HepG2 (cell line): ENCODE data around the gene OR10V1. TPM values are rescaled to one million over a fixed set of nuclear protein-coding genes. Genes with fewer than 3 reads are reported as not detected.
A peak's percentile ranks its signal among the peaks of the same experiment; 100 is the strongest.
"Not testable (repeated sequence)": the region's sequence is repeated elsewhere in the genome, so short reads cannot be mapped to it uniquely, and the experiment has no call there.

Source experiments
- ATAC-seq: fragments of 200-7000 bp; cut with Tn5 transposase; 3 replicates; pipeline ENCODE4 v1.9.1; 2020; ENCODE audit warnings: mild to moderate bottlenecking, moderate library complexity
- BruUV-seq: library from RNA; stranded (reverse); fragments of 400-500 nt; replicated peaks from 2 replicates; lab custom pipeline; 2021; lab: Mats Ljungman, UMichigan
- CTCF ChIA-PET: fragments of 300-600 bp; formaldehyde crosslinking; extraction: SDS; loops from one replicate; lab custom pipeline; 2021; ENCODE audit warnings: low total read pairs, inconsistent platforms, low intra/inter-chr PET ratio; lab: Yijun Ruan, JAX
- POLR2A ChIA-PET: fragments of 350-600 bp; sonication (Branson Sonifier 250); formaldehyde crosslinking; loops from one replicate; lab custom pipeline; 2020; ENCODE audit warnings: antibody characterized with exemption, inconsistent platforms; lab: Yijun Ruan, JAX
- DNase-seq: peaks from one replicate; pipeline ENCODE4 v3.0.0-alpha.2; 2015; ENCODE audit warnings: low spot score
- FAIRE-seq: peaks from 3 replicates; lab custom pipeline; 2011; peaks lifted over from hg19 to GRCh38; lab: Jason Lieb, UNC
- H2AFZ ChIP-seq: one replicate; pipeline ENCODE4 v1.6.1; 2011; ENCODE audit warnings: low read length, inconsistent platforms
- H3K27ac ChIP-seq: fragments of 300-600 bp; 3 replicates; pipeline ENCODE4 v1.8.0; 2011; ENCODE audit warnings: mixed run types, mild to moderate bottlenecking, mixed read lengths, low read length, inconsistent platforms; ENCODE audit not compliant: insufficient read depth; ENCODE audit errors: extremely low read length
- H3K27me3 ChIP-seq, 2 experiments: fragments of 200-600 bp in 1 of 2; 2 replicates in 1 of 2; 3 replicates in 1 of 2; pipeline versions ENCODE4 v1.6.0 to v1.8.0; 2011; ENCODE audit warnings: low read length in 2 of 2, mild to moderate bottlenecking in 2 of 2, moderate library complexity in 2 of 2, inconsistent platforms in 1 of 2; ENCODE audit not compliant: insufficient read depth in 2 of 2, control insufficient read depth in 1 of 2
- H3K36me3 ChIP-seq, 2 experiments: fragments of 200-600 bp in 1 of 2; replicated peaks in 1 of 2; 2 replicates in 1 of 2; 3 replicates in 1 of 2; pipeline versions ENCODE4 v1.5.1 to v1.8.0; 2011; ENCODE audit warnings: low read length in 2 of 2, inconsistent platforms in 1 of 2; ENCODE audit not compliant: insufficient read depth in 2 of 2, control insufficient read depth in 1 of 2
- H3K4me1 ChIP-seq: 2 replicates; pipeline ENCODE4 v1.5.1; 2012; ENCODE audit warnings: low read length, inconsistent platforms; ENCODE audit not compliant: insufficient read depth
- H3K4me2 ChIP-seq: 2 replicates; pipeline ENCODE4 v1.6.0; 2011; ENCODE audit warnings: low read depth, low read length, inconsistent platforms
- H3K4me3 ChIP-seq, 3 experiments: fragments of 200-600 bp in 1 of 3; sonication (generic), shearing (Covaris generic) in 1 of 3; replicated peaks in 1 of 3; 2 replicates each; pipeline ENCODE4 v1.5.1; 2011 to 2016; ENCODE audit warnings: low read length in 3 of 3, inconsistent platforms in 2 of 3, low read depth in 2 of 3, mild to moderate bottlenecking in 2 of 3, control low read depth in 1 of 3, mixed read lengths in 1 of 3; ENCODE audit not compliant: insufficient read depth in 1 of 3
- H3K79me2 ChIP-seq: one replicate; pipeline ENCODE4 v1.6.1; 2011; ENCODE audit warnings: low read length, inconsistent platforms; ENCODE audit not compliant: insufficient read depth
- H3K9ac ChIP-seq: 2 replicates; pipeline ENCODE4 v1.6.0; 2011; ENCODE audit warnings: mild to moderate bottlenecking, low read depth, low read length, inconsistent platforms; ENCODE audit not compliant: insufficient read depth
- H3K9me3 ChIP-seq: 2 replicates; pipeline ENCODE4 v1.5.1; 2012; ENCODE audit warnings: mild to moderate bottlenecking, low read length
- H4K20me1 ChIP-seq: 2 replicates; pipeline ENCODE4 v1.6.0; 2011; ENCODE audit warnings: inconsistent platforms, mild to moderate bottlenecking, low read length, moderate library complexity; ENCODE audit not compliant: insufficient read depth
- GATAD2A ChIP-seq: IDR thresholded peaks from 2 replicates; pipeline ENCODE4 v1.6.1; 2016
- KAT8 ChIP-seq: IDR thresholded peaks from 2 replicates; pipeline ENCODE4 v1.6.1; 2016; ENCODE audit warnings: missing genetic modification reagents, missing compliant biosample characterization
- NCOR1 ChIP-seq: fragments of 200-600 bp; sonication (generic); IDR thresholded peaks from 2 replicates; pipeline ENCODE4 v1.7.0; 2017; ENCODE audit warnings: antibody characterized with exemption, low read length, borderline replicate concordance
- PPARG ChIP-seq: conservative IDR thresholded peaks from 2 replicates; pipeline ENCODE4 v1.6.1; 2016; ENCODE audit warnings: missing biosample characterization, missing genetic modification reagents
- RXRB ChIP-seq: IDR thresholded peaks from 2 replicates; pipeline ENCODE4 v1.6.1; 2016; ENCODE audit warnings: borderline replicate concordance, missing genetic modification reagents, missing compliant biosample characterization
- TCF7 ChIP-seq: sonication (generic); IDR thresholded peaks from 2 replicates; pipeline ENCODE4 v1.6.1; 2016; ENCODE audit warnings: antibody characterized with exemption, low read depth
- THRA ChIP-seq: sonication (generic); formaldehyde crosslinking; IDR thresholded peaks from 2 replicates; pipeline ENCODE4 v1.4.0; 2020; ENCODE audit warnings: missing genetic modification reagents, borderline replicate concordance
- YEATS2 ChIP-seq: sonication (generic); formaldehyde crosslinking; IDR thresholded peaks from 2 replicates; pipeline ENCODE4 v1.4.0; 2020; ENCODE audit warnings: missing genetic modification reagents, borderline replicate concordance
- WGBS: methylation state at CpG from one replicate; pipeline ENCODE4 v1.1.6; 2017; ENCODE audit warnings: low lambda C conversion rate; 5-methylcytosine and 5-hydroxymethylcytosine counted together
- in situ Hi-C: cut with HindIII; loops from 2 replicates; pipeline ENCODE4 v1.10.0; 2017; ENCODE audit warnings: low pct_unique_long_range_greater_than_20kb; ENCODE audit not compliant: extremely low pct_ligation_motif_present
- intact Hi-C: fragments of 100-400 bp; cut with micrococcal nuclease; formaldehyde crosslinking; loops from one replicate; pipeline ENCODE4 v1.10.0; 2022; ENCODE audit not compliant: unreplicated experiment
- polyA plus RNA-seq, 8 experiments: library from polyadenylated mRNA; depleted of rRNA in 3 of 8; stranded (reverse) in 7 of 8; unstranded in 1 of 8; fragments of >200 nt; fragmentation: Illumina TruSeq in 4 of 8; extraction: Trizol in 4 of 8; gene quantifications; 2 replicates each; pipeline versions ENCODE4 v1.2.1 to v1.2.3, GENCODE V29; 2011 to 2016; ENCODE audit warnings: low read depth in 4 of 8, missing spikeins in 1 of 8, mixed read lengths in 1 of 8; ENCODE audit not compliant: insufficient read depth in 1 of 8
- total RNA-seq, 5 experiments: library from RNA; depleted of rRNA; stranded (reverse); fragments of >200 nt; fragmentation: Illumina TruSeq; extraction: Trizol; gene quantifications; 2 replicates each; pipeline ENCODE4 v1.2.3, GENCODE V29; 2016; ENCODE audit warnings: low read depth in 1 of 5
- TF ChIP-seq, protein P1 (sequence below), 2 experiments: sonication (generic) in 1 of 2; formaldehyde crosslinking in 1 of 2; IDR thresholded peaks; 2 replicates each; pipeline versions ENCODE4 v1.4.0 to v1.6.1; 2018 to 2020; ENCODE audit warnings: missing genetic modification reagents in 2 of 2, borderline replicate concordance in 1 of 2, low read depth in 1 of 2, mild to moderate bottlenecking in 1 of 2, missing biosample characterization in 1 of 2

The OR10V1 gene
- total and polyA plus RNA-seq, 2 of the 13 experiments (the other 11 are each of a cell fraction or from before 2014, with no cell fraction given), result not detected

GRCh38 chr11:59681260-59681725 lies 32.4 kb downstream of the OR10V1 start:
- H3K27me3 ChIP-seq, DNase-seq, POLR2A ChIA-PET, H3K9me3 ChIP-seq, H2AFZ ChIP-seq, FAIRE-seq, H4K20me1 ChIP-seq, BruUV-seq, H3K36me3 ChIP-seq, H3K27ac ChIP-seq, H3K79me2 ChIP-seq, H3K9ac ChIP-seq, H3K4me3 ChIP-seq: not testable (repeated sequence)
- CTCF ChIA-PET, result interaction anchor here (1.6 kb wide), 1 partner anchor 144 kb away, joined by 25 read pairs; no protein-coding TSS in a partner anchor
- in situ Hi-C loops (loop anchor here (25.0 kb wide), 1 partner anchor 494 kb away; no protein-coding TSS in a partner anchor), intact Hi-C loops (loop anchor here (5.0 kb wide), 1 partner anchor 129 kb away; no protein-coding TSS in a partner anchor)
- ATAC-seq, result peak; percentile 29; the same call in 1 of the 3 replicates
- 0% methylated on average over 7 of the region's 7 CpGs for WGBS
- 0 out of 2 replicates have a peak overlapping the region, but pooled peaks have one; percentile 18 for H3K4me2 ChIP-seq
- H3K4me1 ChIP-seq, result peaks cover 30% of the 10 kb centered on the region

DNA sequence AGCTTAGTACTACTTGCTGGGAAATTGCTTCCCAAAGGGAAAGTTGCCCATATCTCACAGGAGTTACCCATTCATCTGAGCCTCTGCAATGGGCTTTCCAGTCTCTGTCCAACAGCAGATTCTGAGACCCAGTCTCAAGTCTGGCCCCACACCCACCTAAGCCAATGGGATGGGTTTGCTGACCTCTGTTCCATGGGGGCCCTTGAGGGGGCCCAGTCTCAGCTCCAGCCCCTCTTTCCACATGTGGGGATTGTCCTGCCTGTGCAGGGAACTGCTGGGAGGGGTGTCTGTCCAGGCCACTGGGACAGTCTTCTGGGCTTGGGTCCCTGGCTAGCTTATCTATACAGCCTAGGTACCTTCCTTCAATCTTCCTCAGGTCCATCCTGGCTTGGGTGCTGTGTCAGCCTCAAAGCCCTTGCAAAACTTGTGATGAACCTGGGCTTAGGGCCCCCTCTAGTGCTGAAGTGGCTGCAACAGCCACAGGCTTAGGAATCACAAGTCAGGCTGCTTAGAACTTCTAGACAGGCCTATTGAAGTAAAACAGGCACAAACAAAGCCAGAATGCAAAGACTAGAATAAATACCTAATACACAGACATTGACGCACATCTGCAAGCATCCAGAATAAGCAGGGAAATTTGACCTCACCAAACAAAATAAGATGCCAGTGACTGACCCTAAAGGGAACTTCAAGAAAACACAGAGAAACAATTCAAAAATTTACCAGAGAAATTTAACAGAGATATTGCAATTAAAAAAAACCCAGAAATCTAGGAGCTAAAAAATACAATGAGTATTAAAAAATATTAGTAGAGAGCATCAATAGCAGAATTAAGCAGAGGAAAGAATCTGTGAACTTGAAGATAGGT lies 33.1 kb downstream of the OR10V1 start:
- no peak overlapping the region for H3K9ac ChIP-seq
- no peaks in the 10 kb centered on the region for H3K79me2 ChIP-seq
- CTCF ChIA-PET, result interaction anchor here (0.7 to 1.6 kb wide), 2 partner anchors 11 to 143 kb away, joined by 3 to 25 read pairs; partner anchors contain the start of gene PATL1
- intact Hi-C loops (loop anchor here (1.0 to 5.0 kb wide), 2 partner anchors 128 to 143 kb away; no protein-coding TSS in a partner anchor), in situ Hi-C loops (loop anchor here (25.0 kb wide), 1 partner anchor 493 kb away; no protein-coding TSS in a partner anchor)
- POLR2A ChIA-PET, result interaction anchor here (0.5 to 1.0 kb wide), 2 partner anchors 12 to 65 kb away, joined by 3 to 8 read pairs; partner anchors contain the start of gene PATL1
- H3K9me3 ChIP-seq, result no peaks in the 10 kb centered on the region
- H3K27me3 ChIP-seq, result no peaks in the 10 kb centered on the region
- no TSS peak for BruUV-seq
- H2AFZ ChIP-seq, result no peak overlapping the region
- ATAC-seq (peak; percentile 99), DNase-seq (peak; percentile 73), FAIRE-seq (peak; percentile 15)
- H3K4me2 ChIP-seq, result 0 out of 2 replicates have a peak overlapping the region, but pooled peaks have one; percentile 18
- no peak overlapping the region for H3K27ac ChIP-seq
- H3K4me3 ChIP-seq, result no peak overlapping the region
- peaks cover 38% of the 10 kb centered on the region for H3K4me1 ChIP-seq
- WGBS, result 6% methylated on average over 1 of the region's 1 CpG
- H4K20me1 ChIP-seq, result no peaks in the 10 kb centered on the region
- H3K36me3 ChIP-seq, result no peaks in the 10 kb centered on the region
- TF ChIP-seq, protein P1, sequence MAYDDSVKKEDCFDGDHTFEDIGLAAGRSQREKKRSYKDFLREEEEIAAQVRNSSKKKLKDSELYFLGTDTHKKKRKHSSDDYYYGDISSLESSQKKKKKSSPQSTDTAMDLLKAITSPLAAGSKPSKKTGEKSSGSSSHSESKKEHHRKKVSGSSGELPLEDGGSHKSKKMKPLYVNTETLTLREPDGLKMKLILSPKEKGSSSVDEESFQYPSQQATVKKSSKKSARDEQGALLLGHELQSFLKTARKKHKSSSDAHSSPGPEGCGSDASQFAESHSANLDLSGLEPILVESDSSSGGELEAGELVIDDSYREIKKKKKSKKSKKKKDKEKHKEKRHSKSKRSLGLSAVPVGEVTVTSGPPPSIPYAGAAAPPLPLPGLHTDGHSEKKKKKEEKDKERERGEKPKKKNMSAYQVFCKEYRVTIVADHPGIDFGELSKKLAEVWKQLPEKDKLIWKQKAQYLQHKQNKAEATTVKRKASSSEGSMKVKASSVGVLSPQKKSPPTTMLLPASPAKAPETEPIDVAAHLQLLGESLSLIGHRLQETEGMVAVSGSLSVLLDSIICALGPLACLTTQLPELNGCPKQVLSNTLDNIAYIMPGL (CRISPR knock-in tag; IDR thresholded peaks at IDR 0.05; ENCODE audit: borderline replicate concordance in 1 of 2, low read depth in 1 of 2), result peak; percentile 52 to 58; a peak in 2 of 4 replicates
- TF ChIP-seq KAT8 (0 out of 2 replicates have a peak, but pooled peaks have one; percentile 28), RXRB (CRISPR knock-in tag) (peak; percentile 41; the same call in 1 of the 2 replicates), YEATS2 (CRISPR knock-in tag) (peak; percentile 51; the same call in 1 of the 2 replicates), THRA (CRISPR knock-in tag) (no peak), GATAD2A (CRISPR knock-in tag) (peak; percentile 52; the same call in 1 of the 2 replicates), PPARG (CRISPR knock-in tag) (0 out of 2 replicates have a peak, but pooled peaks have one; percentile 21), NCOR1 (no peak), TCF7 (no peak)
